Endothelial cell of hepatic sinusoid (primary cell): ENCODE measurements around the gene TRANK1.

Source experiments
- in situ Hi-C: cut with HindIII; loops from 2 replicates; pipeline ENCODE4 v1.10.0; 2017; ENCODE audit warnings: low sequenced_read_pairs

Gene TRANK1

GRCh38 chr3:36813305-36813704 is 131.5 kb downstream of the TRANK1 start:
- in situ Hi-C loops: no loop called here

DNA sequence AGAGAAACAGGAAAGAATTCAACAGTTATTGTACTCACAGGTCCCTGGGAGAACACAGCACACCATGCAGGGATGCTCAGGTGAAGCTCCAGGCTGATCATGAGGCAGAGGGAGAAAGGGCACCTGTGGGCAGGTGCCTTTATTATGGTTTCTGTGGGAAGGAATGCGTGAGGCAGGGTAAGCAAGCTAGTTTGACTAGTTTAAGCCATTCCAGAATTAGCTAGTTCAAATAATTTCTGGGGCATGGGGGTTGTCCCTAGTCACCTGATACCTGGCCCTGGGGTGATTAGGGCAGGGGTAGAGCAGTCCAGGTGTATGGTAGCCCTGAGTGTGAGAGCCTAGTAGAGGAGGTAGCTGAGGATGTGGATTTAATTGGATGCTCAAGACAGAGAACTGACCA is 132.6 kb downstream of the TRANK1 start:
- in situ Hi-C loops: no loop called here

DNA sequence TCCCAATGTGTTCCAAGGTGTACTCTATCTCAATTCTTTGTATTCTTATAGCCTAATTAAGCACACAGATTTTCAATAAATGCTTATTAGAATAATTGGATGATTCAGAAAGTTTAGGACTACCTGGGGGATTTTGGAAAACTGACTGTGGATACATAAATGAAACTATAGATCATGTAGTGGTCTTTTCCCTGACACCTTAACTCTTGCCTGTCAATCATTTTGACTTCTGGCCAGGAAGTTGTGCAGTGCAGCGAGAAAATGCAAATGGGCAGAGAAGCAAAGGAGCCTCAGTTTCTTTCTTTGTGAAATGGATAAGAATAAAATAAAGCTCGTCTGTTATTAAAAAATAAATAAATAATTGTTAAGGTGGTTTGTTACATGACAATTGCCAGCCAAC is 133.1 kb downstream of the TRANK1 start:
- in situ Hi-C loops: no loop called here

- in situ Hi-C loops: loop anchor here (5.0 kb wide), 1 partner anchor 62 kb away; no protein-coding TSS in a partner anchor
These were observed 140.4 kb downstream of the TRANK1 start for GRCh38 chr3:36804295-36805055.

DNA sequence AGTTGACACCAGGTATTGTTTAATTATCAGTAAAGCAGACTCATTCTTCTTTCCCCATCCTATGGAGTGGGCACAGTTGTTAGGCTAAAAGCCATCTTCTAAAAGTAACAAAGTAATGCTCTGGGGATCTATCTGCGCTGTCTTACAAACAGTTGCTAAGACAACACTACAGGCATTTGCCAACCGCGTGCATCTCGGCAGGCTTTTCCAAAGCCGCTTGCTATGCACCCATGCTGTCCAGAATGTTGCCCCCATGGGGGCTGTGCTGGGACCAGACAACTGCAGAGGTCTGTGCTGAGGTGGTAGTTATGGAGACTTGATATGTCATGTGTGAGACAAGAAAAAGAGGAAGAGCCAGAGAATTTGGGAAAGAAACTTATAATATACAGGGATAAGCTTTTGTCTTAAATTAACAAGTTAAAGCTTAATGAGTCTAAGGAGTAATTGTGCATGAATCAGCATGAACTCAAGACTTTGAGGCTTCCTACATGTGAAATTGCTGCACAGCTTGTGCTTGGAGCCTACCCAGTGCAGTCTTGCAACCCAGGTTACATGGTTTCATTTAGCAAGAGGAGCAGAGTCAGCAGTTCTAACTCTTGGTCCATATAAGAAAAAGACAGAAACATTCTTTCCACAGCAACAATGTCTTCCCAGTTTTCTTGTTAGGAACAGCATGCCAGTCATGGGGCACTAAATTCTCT is 141.6 kb downstream of the TRANK1 start:
- in situ Hi-C loops: loop anchor here (5.0 kb wide), 1 partner anchor 61 kb away; no protein-coding TSS in a partner anchor

- in situ Hi-C loops: loop anchor here (5.0 kb wide), 1 partner anchor 58 kb away; no protein-coding TSS in a partner anchor
These were observed 144.2 kb downstream of the TRANK1 start for GRCh38 chr3:36800533-36801116.

DNA sequence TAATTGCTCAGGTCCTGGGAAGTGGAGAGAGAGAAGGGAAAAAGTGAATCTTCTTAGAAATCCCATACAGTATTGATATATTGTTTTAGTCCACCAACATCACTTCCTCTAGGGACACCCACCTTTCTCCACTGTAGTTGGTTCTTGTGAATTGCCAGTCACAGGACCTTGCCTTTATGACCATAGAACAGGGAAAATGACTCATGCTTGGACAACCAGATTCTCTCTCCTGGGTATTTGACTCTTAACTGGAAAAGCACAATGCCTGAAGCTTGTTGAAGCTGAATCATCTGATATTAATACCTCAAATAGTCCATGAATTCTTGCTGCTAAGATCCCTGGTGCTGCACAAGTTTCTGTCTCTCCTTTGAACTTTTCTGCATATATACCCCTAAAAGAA is 148.0 kb downstream of the TRANK1 start:
- in situ Hi-C loops: no loop called here

DNA sequence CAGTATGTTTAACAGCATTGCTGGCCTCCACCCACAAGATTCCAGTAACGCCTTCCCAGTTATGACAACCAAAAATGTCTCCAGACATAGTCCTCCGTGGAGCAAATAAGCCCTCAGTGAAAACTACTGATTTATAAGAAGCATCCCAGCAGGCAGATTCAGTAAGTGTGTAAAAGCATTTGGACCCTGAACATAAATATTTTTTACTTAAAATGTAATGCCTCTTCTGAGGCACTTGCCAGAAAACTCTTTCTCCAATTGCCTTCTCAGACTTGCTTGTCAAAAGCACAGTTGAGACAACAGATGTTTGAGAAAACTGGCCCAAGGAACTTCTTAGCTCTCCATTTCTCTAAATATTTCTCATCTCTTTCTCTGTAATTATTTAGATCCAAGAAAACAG is 148.7 kb downstream of the TRANK1 start:
- in situ Hi-C loops: no loop called here

GRCh38 chr3:36795622-36796021 is 149.2 kb downstream of the TRANK1 start:
- in situ Hi-C loops: no loop called here

GRCh38 chr3:36792342-36792741 is 152.5 kb downstream of the TRANK1 start:
- in situ Hi-C loops: no loop called here

DNA sequence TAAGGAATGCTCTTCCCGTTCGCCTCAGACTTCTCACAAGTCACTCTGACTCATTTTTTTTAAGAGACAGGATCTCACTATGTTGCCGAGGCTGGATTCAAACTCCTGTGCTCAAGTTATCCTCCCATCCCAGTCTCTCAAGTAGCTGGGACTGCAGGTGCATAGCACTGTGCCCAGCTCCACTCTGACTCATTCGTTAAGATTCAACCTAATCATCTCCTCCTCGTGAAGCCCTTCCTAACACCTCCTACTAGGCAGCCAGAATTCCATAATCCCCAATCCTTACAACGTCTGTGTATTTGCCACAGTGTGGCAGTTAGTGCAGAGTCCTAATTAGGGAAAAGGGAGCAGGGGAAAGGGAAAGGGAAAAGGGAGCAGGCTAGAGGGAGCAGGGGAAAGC is 154.1 kb downstream of the TRANK1 start:
- in situ Hi-C loops: no loop called here

DNA sequence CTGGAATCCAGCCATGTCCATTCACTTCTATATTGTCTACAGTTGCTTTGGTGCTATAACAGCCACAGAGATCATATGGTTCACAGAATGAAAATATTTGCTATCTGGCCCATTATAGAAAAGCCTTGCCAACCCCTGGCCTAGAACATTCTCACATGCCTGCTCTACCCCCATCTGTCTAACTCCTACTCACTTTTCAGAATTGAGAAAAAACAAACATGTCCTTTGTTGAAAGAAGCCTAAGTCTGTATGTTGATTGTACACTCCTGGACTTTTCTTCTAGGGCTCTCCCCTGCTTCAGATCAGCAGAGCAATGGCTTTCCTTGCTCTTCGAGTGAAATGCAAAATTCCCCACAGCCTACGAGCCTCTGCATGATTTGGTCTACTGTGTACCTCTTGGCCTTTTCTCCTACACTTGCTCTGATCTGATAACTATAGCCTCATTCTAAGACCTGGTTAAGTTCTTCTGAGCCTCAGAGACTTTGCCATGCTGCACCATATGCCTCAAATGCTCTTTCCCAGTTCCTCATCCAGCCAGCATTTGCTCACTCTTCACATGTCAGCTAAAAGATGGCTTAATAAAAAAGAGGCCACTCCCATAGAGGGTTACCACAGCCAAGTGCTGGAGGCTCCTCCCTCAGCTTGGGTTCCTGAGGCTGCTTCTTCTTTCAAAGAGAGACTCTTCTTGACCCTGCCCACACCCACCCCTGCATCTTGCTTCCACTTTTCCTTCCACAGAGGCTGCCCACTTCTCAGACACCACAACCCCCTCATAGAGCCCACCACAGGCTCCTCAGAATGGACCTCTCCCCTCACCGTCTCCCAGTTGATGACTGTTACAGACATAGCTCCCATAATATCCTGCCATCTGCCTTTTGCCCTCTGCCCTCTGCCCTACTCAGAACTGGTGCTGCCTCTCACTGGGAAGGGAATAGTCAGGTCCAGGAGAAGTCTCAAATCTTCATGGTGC is 157.6 kb downstream of the TRANK1 start:
- in situ Hi-C loops: no loop called here

DNA sequence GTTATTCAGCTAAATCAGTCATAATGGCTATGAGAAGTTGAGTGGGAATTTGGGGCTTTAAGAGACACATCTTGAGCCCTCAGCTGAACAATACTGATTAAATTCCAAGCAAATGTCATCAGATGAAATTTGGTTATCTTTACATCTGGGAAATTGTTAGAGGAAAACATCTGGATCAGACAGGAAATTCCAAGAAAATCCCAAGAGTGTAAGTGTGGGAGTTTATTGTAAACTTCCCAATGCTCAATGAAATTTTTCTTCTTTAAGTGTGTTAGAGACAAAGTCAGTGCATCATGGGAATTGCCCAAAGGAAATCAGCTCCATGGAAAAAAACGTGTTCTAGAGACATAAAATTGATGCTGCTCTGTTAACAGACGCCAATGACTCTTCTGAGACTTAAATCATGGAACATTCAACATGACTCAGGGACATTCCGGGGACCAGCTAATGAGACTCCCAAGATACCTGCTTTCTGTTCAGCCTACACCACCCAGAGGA is 160.7 kb downstream of the TRANK1 start:
- in situ Hi-C loops: no loop called here

GRCh38 chr3:36777424-36778218 is 167.2 kb downstream of the TRANK1 start:
- in situ Hi-C loops: no loop called here
